Head of caudate nucleus (tissue), 42 donors: ENCODE results near the gene SIX4.

Experiments used
- DNase-seq, 42 donors: peaks; one replicate each; pipeline versions ENCODE4 v3.0.0 to v3.0.0-alpha.2; 2020 to 2021; ENCODE audit warnings: mixed read lengths in 7 of 42
- intact Hi-C: fragments of 100-400 bp; cut with DNase I; formaldehyde crosslinking; loops from one replicate; pipeline ENCODE4 v1.15.0; 2022

The SIX4 gene

DNA sequence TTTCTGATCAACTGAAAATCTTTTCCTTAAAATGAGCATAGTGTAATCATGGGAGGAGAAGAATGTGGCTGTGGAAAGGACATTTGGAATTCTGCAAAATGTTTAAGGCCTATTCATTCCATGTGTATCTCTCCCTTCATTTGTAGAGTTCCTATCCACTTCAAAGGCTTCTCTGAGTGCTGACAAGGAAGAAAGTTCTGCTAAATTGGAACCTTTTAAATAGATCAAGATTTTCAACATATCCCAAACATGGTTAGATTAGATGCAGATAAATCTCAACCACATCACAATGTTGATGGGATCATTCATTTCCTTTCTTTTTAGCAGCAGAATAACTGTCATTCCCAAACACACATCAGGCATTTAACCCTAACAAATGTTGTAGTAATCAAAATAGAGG is 46.5 kb downstream of the SIX4 start:
- no peak for DNase-seq

DNA sequence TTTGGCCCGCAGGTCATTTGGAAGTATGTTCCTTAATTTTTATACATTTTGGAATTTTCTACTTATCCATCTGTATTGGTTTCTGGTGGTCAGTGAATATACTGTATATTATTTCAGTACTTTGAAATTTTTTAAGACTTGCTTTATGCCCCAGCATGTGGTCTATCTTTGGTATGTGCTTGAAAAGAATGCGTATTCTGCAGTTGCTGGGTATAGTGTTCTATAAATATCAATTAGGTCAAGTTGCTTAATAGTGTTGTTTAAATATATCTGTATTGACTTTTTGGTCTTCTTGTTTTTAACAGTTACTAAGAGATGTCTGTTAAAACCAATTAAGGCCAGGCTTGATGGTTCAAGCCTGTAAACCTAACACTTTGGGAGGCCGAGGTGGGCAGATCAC is 53.2 kb downstream of the SIX4 start:
- intact Hi-C loops, result no loop called here
- no peak for DNase-seq

More for the DNA sequence above, 46.5 kb downstream of the SIX4 start:
- intact Hi-C loops, result no loop called here

DNA sequence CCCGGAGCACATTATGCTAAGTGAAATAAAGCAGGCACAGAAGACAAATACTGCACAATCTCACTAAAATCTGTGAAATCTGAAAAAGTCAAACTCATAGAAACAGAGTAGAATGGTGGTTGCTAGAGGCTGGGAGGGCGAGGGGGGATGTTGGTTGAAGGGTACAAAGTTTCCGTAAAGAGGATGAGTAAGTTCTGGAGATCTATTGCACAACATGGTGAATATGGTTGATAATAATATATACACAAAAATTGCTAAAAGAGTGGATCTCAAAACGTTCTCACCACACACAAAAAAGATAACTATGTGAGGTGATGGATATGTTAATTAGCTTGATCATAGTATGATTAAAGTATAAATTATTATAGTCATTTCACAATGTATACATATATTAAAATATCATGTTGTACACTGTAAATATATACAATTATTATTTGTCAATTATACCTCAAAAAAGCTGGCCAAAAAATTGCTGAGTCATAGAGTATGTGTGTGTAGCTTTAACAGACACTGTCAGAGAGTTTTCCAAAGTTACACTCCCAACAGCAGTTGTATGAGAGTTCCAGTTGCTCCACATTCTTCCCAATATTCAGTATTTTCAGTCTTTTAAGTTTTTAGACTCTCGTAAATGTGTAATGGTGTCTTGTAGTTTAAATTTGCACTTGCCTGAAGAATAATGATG is 55.6 kb downstream of the SIX4 start:
- intact Hi-C loops, result no loop called here

DNA sequence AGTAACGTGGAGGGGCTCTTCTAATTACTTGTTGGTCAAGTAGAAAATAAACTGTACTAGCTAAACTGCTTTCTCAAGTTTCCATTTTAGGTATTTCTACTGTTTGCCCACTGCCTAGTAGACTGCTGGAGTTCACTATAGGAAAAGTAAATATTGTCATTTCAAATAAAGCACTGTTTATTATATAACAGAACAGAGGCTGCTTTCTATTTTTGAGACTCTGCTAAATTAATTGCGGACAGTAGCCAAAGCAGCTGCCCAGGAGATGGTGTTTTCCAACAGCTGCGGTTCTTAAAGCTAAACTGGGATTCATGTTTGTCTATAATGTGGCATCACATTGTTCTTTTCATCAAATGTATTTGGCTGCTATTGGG is 59.0 kb downstream of the SIX4 start:
- no peak for DNase-seq
- intact Hi-C loops, result no loop called here

More for the DNA sequence above, 55.6 kb downstream of the SIX4 start:
- no peak for DNase-seq

DNA sequence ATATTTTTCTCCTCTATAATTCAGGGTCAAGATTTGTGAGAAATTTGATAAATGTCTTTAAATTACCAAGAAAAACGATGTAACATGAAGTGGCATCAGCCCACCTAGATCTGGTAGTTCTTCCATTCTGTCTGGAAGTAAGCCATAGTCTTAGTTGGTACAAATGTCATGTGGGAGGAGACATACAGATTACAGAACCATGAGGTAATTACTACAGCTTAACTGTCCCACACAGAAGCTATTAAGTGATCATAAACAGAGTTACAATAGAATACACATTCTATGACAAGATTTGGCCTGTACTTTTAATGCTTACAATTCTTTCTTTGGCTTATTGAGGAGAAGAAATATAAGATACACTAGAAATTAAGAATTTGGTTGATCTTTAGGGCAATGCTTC is 61.2 kb downstream of the SIX4 start:
- DNase-seq, result no peak

DNA sequence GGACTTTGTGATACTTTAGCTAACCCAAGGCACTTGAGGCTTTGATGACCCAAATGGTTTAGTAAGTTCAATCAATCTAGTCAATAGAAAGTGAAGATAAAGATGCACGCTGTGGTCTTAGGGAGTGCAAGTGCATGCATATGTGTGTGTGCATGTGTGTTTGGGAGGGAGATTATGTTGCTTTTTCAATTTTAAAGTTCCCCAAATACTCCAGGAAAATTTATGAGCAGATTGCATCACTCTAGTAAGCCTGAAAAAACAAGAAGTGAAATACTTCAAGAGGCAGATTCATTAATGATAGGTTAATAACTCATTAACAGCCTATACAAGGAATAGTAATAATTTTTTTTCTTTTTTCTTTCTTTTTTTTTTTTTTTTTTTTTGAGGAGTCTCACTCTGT is 62.4 kb downstream of the SIX4 start:
- no peak for DNase-seq
- intact Hi-C loops, result no loop called here

More for the DNA sequence above, 61.2 kb downstream of the SIX4 start:
- intact Hi-C loops, result no loop called here
